T follicular helper cell (primary cell): ENCODE measurements around the gene AGPAT3.

Experiments used
- DNase-seq: peaks from one replicate; pipeline ENCODE4 v3.0.0-alpha.2; 2020; ENCODE audit warnings: low read depth

Gene AGPAT3

GRCh38 chr21:43907751-43908150 lies 42.7 kb downstream of the AGPAT3 start:
- no peak for DNase-seq

DNA sequence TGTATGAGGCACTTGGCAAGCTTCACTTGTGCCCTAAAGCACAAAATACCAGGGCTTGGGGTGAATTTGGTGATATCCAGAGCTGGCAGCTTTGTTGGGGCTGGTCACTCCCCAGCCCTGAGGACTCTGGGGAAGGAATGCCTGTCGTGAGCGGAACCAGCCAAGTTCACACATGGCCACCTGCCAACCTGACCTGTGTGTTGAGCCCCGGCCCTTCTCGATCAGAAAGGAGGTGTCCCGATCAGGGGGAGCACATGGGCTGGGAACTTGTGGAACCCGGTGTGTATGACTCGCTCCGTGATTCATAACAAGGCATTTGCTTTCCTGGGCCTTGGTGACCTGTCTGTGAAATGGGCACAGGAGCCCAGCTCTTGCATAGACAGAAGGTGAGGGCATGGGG lies 43.1 kb downstream of the AGPAT3 start:
- DNase-seq = no peak

- DNase-seq = no peak
These were observed 44.8 kb downstream of the AGPAT3 start for GRCh38 chr21:43909741-43910400.

DNA sequence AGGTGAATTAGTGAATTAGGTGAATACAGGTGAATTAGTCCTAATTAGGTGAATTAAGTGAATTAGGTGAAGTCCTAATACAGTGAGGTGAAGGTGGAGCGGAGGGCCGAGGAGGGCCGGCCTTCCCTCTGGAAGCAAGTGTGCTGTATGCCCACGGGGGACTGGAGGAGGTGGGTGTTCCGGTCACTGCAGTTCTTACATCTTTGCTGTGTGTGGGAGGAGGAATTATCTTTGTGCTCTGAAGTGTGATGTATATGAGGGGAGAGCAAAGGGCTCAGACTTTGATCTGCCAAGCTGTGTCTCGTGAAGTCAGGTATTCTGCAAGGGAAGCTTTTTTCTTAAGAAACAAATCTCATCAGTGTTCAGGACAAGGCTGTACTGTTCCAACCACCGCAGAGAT lies 45.4 kb downstream of the AGPAT3 start:
- DNase-seq = no peak

GRCh38 chr21:43911015-43911934 lies 46.3 kb downstream of the AGPAT3 start:
- no peak for DNase-seq

DNA sequence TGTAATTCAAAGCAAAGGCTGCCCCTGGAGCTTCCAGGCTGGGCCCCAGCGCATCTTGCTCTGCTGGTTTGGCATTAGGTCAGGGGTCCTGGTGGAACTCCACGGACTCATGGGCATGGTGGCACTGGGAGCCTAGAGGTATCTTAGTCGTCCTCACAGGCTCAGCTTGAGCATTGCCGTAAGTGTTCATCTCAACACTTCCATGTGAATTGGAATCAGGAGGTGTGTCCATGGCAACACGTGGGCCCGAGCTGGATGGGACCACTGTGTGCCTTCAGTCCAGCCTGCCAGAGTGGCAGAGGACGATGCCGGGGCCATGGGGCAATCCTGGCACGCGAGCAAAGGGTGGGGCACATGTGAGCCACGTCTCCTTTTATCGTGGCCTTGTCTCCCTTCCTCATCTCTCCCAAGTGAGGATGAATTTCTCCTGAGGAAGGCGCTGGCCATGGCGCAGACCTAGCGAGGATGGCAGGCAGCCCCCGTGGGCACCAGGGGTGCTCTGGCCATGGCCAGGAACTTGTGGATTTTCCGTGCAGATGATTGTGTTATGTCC lies 47.0 kb downstream of the AGPAT3 start:
- no peak for DNase-seq

GRCh38 chr21:43912500-43912899 lies 47.5 kb downstream of the AGPAT3 start:
- DNase-seq = no peak

DNA sequence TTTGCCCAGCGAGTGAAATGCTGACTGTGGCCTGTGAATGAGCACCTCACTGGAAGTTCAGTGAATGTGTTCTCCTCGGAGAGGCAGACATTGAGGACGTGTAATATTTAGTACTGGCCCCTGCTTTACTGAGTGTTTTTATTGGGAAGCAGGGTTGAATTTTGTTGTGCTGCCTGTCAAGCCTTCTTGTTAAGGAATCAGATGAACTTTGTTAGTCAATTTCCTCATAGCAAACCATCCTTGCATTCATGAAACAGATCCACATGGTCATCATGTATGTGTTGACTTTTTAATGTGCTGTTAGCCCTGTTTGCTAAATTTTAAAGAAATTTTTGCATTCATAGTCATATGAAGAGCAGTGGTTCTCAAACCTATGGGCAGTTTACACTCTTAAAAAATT lies 47.9 kb downstream of the AGPAT3 start:
- no peak for DNase-seq

GRCh38 chr21:43913928-43914327 lies 48.9 kb downstream of the AGPAT3 start:
- no peak for DNase-seq

GRCh38 chr21:43916076-43916475 lies 51.1 kb downstream of the AGPAT3 start:
- DNase-seq = no peak

- peak; percentile 59 for DNase-seq
These were observed 51.9 kb downstream of the AGPAT3 start for GRCh38 chr21:43916691-43917514.

- no peak for DNase-seq
These were observed 52.7 kb downstream of the AGPAT3 start for GRCh38 chr21:43917515-43918384.

- DNase-seq = no peak
These were observed 53.4 kb downstream of the AGPAT3 start for GRCh38 chr21:43918385-43918947.

GRCh38 chr21:43919283-43919682 lies 54.3 kb downstream of the AGPAT3 start:
- no peak for DNase-seq

DNA sequence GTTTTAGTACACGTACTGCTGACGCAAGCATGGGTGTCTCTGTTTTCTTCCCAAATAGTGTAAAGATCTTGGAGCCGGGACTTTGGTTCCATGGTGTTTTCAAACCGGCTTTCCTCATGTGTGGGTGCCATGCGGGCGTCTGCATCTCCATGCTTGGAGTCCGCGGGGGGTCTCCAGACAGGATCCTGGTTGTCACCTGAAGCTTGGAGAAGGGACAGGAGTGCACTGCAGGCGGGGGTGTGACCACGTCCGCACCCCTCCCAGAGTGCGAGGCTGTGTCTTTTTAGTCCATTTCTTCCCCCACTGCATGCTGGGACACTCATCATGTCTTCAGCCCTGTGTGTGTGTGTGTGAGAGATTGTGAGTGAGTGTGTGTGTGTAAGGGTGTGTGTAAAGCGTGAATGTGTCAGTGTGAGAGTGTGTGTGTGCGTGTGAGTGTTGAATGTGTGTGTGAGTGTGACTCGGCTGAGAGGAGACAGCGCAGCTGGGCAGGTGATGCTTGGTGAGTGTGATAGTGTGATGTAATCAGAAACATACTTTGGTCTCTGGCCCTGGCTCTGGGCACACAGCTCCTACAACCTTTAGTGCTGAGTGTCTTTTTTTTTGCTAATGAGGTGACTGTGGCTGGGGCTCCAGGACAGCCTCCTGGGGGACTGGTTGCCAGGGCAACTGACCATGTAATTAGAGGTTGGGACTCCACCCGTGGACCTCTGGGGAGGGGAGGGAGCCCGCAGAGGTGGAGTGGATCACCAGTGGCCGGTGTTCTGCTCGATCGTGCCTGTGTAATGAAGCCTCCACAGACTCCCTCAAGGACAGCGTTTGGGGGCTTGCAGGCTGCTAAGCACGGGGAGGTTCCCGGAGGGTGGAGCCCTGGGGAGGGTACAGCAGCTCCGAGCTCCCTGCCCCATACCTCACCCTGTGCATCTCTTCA lies 55.1 kb downstream of the AGPAT3 start:
- DNase-seq = no peak

- DNase-seq = peak; percentile 48
These were observed 56.6 kb downstream of the AGPAT3 start for GRCh38 chr21:43921571-43921978.

DNA sequence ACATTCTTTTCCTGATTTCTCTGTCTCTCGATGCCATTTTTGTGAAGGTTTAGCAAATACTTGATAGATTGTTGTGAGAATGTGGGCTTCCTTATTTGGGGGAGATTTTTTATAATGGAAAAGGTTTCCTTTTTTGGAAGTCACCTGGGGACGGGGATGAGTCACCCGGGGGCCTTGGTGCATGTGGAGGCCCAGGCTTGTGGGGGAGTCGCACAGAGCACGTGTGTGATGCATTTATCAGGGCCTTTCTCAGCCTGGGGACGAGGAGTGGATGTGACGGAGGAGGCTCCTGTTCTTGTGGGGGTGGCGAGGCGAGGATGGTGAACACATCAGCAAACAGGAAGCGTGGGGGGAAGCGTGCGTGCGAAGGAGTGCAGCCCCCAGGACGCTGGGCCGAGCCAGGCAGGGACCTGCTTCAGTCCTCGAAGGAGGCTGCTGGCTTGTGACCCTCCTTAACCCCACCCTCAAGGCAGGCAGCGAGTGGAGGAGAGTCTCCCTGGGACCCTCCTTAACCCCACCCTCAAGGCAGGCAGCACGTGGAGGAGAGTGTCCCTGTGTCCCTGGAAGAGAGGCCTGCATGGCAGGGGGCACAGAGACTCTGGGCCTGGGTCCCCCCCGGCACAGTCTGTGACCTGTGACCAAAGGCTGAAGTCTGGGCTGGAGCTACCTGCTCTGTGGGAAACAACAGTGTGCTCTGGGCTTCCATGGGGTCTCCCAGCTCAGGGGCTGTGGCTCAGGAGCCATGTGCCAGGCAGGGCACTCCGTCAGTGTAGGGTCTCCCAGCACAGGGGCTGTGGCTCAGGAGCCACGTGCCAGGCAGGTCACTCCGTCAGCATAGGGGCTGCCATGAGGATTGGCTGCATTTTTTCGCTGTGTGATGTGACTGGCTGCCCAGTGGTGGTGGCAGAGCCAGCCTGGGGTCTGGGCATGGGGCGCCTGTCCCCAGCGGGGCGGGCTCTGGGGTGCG lies 57.2 kb downstream of the AGPAT3 start:
- DNase-seq = peak; percentile 52

DNA sequence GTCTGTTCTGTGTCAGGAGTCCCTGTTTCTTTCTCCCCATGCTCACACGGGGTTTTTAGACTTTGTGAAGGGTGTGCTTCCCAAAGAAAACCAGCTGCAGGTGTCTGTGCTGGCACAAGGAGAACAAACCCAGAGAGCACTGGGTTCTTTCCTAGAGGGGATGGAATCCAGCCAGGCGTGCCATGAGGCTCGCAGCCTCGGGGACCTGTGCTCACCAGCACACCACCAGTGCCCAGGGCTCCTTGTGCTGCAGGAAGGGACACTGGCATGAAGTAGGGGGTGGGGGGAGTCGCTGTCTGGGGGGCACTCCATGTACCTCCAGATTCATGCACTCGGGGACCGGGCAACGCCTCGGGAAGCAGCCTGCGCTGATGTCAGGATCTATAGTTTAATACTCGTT lies 57.9 kb downstream of the AGPAT3 start:
- DNase-seq = no peak
